Effector memory CD4-positive, alpha-beta T cell (primary cell): ENCODE data around the gene CYP21A2.
"Not testable (repeated sequence)": the region's sequence is repeated elsewhere in the genome, so short reads cannot be mapped to it uniquely, and the experiment has no call there.

Source experiments
- DNase-seq, 3 donors: peaks; one replicate each; pipeline ENCODE4 v3.0.0-alpha.2; 2020
- H3K27ac ChIP-seq: 2 replicates; pipeline ENCODE4 v1.7.0; 2013; ENCODE audit warnings: mild to moderate bottlenecking, low read length, moderate library complexity; ENCODE audit not compliant: insufficient read depth, poor library complexity, severe bottlenecking
- H3K27me3 ChIP-seq: replicated peaks from 2 replicates; pipeline ENCODE4 v1.7.0; 2013; ENCODE audit warnings: mild to moderate bottlenecking, low read length; ENCODE audit not compliant: insufficient read depth, control insufficient read depth, poor library complexity, severe bottlenecking
- H3K36me3 ChIP-seq: 2 replicates; pipeline ENCODE4 v1.7.0; 2013; ENCODE audit warnings: mild to moderate bottlenecking, low read length, moderate library complexity; ENCODE audit not compliant: control insufficient read depth, insufficient read depth
- H3K4me1 ChIP-seq: 2 replicates; pipeline ENCODE4 v1.7.0; 2013; ENCODE audit warnings: low read length, mild to moderate bottlenecking; ENCODE audit not compliant: control insufficient read depth, insufficient read depth, poor library complexity, severe bottlenecking
- H3K4me3 ChIP-seq: 2 replicates; pipeline ENCODE4 v1.7.0; 2013; ENCODE audit warnings: low read length, low read depth, mild to moderate bottlenecking; ENCODE audit not compliant: insufficient read depth, poor library complexity, severe bottlenecking
- H3K9me3 ChIP-seq: 2 replicates; pipeline ENCODE4 v1.7.0; 2013; ENCODE audit warnings: mild to moderate bottlenecking, low read length, moderate library complexity; ENCODE audit not compliant: control insufficient read depth

Gene CYP21A2

GRCh38 chr6:32050562-32050961 is 12.3 kb downstream of the CYP21A2 start:
- no peak overlapping the region for H3K27ac ChIP-seq
- H3K9me3 ChIP-seq: no peaks in the 10 kb centered on the region
- no peaks in the 10 kb centered on the region for H3K4me1 ChIP-seq
- no peaks in the 10 kb centered on the region for H3K27me3 ChIP-seq
- no peak for DNase-seq
- H3K4me3 ChIP-seq: no peak overlapping the region
- H3K36me3 ChIP-seq: no peaks in the 10 kb centered on the region

- not testable (repeated sequence) for H3K9me3 ChIP-seq, H3K36me3 ChIP-seq, H3K4me1 ChIP-seq, DNase-seq, H3K27ac ChIP-seq, H3K27me3 ChIP-seq, H3K4me3 ChIP-seq
These were observed 14.4 kb downstream of the CYP21A2 start for GRCh38 chr6:32052626-32053025.

GRCh38 chr6:32053314-32053713 is 15.1 kb downstream of the CYP21A2 start:
- not testable (repeated sequence) for H3K27me3 ChIP-seq, H3K27ac ChIP-seq, H3K4me1 ChIP-seq, DNase-seq, H3K36me3 ChIP-seq, H3K4me3 ChIP-seq, H3K9me3 ChIP-seq

DNA sequence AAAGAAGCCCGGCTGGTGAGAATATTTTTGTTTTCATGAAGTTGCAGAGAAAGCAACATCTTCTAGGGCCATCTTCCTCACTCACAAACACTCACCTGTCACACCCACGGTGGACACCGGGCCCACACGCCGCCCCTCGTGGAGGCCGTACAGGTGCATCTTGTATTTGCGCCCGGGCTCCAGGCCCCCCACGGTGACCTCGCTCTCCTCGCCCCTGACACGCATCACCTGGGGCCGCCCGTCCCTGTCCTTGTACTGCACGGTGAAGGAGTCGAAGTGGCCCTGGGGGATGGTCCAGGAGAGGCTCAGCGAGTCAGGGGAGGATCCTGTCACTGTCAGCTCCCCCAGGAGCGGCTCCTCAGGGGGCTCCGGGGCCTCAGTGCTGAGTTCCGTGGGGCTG is 17.5 kb downstream of the CYP21A2 start:
- not testable (repeated sequence) for DNase-seq, H3K27me3 ChIP-seq, H3K4me1 ChIP-seq, H3K9me3 ChIP-seq, H3K4me3 ChIP-seq, H3K27ac ChIP-seq, H3K36me3 ChIP-seq

DNA sequence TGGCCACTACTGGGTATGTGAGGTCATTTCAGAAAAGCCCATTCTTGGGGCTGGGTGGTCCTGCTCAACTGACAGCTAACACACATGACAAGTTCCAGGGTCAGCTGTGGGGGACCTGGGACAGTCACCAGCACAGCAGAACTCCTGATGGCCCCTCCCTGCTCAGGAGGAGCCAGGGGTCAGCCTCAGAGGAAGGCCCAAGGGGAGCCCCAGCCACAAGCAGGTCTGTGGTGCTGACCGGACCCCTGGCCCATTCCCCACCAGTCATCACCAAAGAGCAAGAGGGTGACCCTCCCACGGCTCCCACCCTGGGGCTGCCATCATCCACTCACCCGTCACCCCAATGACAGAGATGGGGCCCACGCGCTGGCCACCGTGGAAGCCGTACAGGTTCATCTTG is 18.0 kb downstream of the CYP21A2 start:
- Histone ChIP-seq H3K9me3 (no peaks in the 10 kb centered on the region), H3K4me3 (no peak overlapping the region), H3K36me3 (no peaks in the 10 kb centered on the region), H3K4me1 (no peaks in the 10 kb centered on the region), H3K27me3 (no peaks in the 10 kb centered on the region), H3K27ac (no peak overlapping the region)
- no peak for DNase-seq

DNA sequence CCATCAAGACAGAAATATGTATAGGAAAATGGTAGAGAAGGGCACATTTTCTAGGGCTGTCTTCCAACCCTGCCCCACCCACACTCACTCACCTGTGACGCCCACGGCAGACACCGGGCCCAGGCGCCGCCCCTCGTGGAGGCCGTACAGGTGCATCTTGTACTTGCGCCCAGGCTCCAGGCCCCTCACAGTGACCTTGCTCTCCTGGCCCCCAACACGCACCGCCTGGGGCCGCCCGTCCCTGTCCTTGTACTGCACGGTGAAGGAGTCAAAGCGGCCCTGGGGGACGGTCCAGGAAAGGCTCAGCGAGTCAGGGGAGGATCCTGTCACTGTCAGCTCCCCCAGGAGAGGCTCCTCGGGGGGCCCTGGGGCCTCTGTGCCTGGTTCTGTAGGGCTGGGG is 19.8 kb downstream of the CYP21A2 start:
- H3K4me1 ChIP-seq: no peaks in the 10 kb centered on the region
- no peak overlapping the region for H3K27ac ChIP-seq
- H3K4me3 ChIP-seq: no peak overlapping the region
- H3K27me3 ChIP-seq: no peaks in the 10 kb centered on the region
- no peak for DNase-seq
- H3K9me3 ChIP-seq: no peaks in the 10 kb centered on the region
- H3K36me3 ChIP-seq: no peaks in the 10 kb centered on the region

DNA sequence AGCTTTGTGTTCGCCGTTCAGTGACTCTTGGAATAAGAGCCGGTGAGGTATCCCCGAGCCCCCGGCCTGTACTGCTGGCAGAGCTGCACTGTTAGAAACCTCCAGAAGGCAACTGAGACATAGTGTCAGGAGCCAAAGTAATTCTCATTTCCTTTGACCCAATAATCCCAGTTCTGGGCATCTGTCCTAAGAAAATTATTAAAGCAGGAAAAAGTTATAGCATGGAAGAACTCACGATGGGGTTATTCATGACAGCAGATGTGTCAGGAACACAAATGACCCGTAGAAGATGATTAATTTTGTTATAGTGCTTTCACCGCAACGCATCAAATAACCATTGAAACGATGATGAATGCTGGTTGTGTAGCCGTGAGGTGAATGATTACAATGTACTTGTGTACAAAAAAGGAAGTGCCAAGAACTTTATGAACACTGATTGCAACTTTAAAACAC is 20.3 kb downstream of the CYP21A2 start:
- DNase-seq: no peak
- Histone ChIP-seq H3K4me1 (no peaks in the 10 kb centered on the region), H3K36me3 (no peaks in the 10 kb centered on the region), H3K27ac (no peak overlapping the region), H3K4me3 (no peak overlapping the region), H3K9me3 (no peaks in the 10 kb centered on the region), H3K27me3 (no peaks in the 10 kb centered on the region)

DNA sequence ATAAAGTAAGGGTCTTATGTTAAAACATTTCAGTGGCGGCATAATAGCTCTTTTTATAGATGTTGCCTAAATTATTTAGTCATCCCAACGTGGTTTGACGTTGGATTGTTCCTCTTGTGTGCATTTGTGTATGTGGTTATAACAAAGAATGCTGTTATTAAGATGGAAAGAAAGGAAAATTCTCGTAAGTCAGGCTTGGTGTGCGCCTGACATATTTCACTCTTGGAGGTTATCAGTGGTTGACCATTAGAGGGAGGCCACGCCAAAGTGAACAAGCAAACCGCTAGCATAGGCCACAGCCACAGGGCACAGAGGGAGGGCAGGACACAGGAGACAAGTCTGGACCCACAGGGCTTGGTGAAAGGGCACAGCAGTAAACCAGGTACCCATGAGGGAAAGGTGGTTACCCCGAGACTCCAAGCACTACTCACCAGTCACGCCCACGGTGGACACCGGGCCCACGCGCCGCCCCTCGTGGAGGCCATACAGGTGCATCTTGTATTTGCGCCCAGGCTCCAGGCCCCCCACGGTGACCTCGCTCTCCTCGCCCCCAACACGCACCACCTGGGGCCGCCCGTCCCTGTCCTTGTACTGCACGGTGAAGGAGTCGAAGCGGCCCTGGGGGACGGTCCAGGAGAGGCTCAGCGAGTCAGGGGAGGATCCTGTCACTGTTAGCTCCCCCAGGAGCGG is 22.9 kb downstream of the CYP21A2 start:
- no peak overlapping the region for H3K27ac ChIP-seq
- H3K9me3 ChIP-seq: no peaks in the 10 kb centered on the region
- no peaks in the 10 kb centered on the region for H3K4me1 ChIP-seq
- no peak overlapping the region for H3K4me3 ChIP-seq
- no peak for DNase-seq
- H3K36me3 ChIP-seq: no peaks in the 10 kb centered on the region
- no peaks in the 10 kb centered on the region for H3K27me3 ChIP-seq

DNA sequence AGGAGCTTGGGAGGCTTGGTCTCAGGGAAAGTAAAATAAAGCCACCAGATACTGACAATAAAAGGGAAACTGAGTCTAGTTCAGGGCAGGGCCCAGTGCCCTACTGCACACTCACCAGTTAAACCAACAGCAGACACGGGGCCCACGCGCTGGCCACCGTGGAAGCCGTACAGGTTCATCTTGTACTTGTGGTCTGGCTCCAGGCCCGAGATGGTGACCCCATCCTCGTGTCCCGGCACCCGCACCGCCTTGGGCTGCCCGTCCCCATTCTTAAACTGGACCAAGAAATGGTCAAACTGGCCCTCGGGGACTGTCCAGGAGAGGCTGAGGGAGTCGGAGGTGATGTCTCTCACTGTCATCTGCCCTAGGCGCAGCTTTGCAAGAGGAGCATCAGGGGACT is 26.5 kb downstream of the CYP21A2 start:
- Histone ChIP-seq H3K4me3 (no peak overlapping the region), H3K27me3 (no peaks in the 10 kb centered on the region), H3K36me3 (no peaks in the 10 kb centered on the region), H3K27ac (no peak overlapping the region), H3K9me3 (no peaks in the 10 kb centered on the region), H3K4me1 (no peaks in the 10 kb centered on the region)
- no peak for DNase-seq

DNA sequence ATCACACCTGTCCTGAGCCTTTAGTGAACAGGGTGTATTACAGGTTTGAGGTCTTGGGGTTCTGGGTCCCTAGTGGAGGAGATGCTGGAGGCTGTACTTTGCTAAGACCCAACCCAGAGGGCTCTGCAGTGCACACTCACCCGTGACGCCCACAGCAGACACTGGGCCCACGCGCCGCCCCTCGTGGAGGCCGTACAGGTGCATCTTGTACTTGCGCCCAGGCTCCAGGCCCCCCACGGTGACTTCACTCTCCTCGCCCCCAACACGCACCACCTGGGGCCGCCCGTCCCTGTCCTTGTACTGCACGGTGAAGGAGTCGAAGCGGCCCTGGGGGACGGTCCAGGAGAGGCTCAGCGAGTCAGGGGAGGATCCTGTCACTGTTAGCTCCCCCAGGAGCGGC is 29.3 kb downstream of the CYP21A2 start:
- H3K27me3 ChIP-seq, H3K4me3 ChIP-seq, H3K36me3 ChIP-seq, H3K9me3 ChIP-seq, H3K27ac ChIP-seq, DNase-seq, H3K4me1 ChIP-seq: not testable (repeated sequence)
